GM18505 (cell line): Measurements from ENCODE around the gene FBXW10B.
A peak's percentile ranks its signal among the peaks of the same experiment; 100 is the strongest.
"Not testable (repeated sequence)": the region's sequence is repeated elsewhere in the genome, so short reads cannot be mapped to it uniquely, and the experiment has no call there.

Experiments used
- ATAC-seq: cut with Tn5 transposase; IDR thresholded peaks from one replicate; pipeline ENCODE4 v1.9.1; 2021; ENCODE audit not compliant: unreplicated experiment
- POLR2A ChIP-seq: IDR thresholded peaks from 4 replicates; pipeline ENCODE4 v1.6.1; 2011; ENCODE audit warnings: borderline replicate concordance; ENCODE audit not compliant: insufficient read depth, insufficient read length; ENCODE audit errors: extremely low read depth

Gene FBXW10B

DNA sequence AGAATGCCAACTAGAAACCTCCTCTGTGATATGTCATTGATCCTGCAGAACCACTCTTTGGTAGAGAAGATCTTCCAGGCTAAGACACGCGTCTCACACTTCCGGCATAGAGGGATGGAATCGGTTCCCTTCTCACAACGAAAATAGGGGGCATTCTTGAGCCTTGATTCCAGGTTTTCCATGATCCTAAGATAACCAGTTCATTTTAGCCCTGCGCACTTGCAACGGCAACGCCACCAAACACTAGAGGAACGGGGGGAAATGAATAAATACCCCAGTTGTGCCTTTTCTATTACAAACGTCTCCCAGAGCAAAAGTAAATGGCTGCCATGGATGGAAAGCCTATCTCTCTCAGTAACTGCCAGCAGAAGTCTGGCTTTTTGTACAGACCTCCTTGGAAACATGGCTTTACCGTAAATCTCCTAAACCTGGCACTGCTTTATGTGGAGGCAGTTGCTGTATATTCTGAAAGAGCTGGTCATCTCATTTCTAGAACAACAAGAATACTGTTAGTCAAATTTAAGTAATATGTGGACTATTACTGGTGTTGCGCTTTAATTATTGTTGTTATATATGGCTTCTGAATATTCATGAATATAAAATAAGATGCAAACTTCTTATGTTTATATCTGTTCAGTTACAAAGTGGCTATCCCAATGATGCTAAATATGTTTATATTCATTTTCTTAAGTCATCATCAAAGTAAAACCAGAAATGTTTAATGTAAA lies at the start of gene FBXW10B:
Gene FBXW10B (minus strand): TSS at position 374 of the 728 bp plus-strand sequence. CDS start 192 bp downstream, at position 182.
- not testable (repeated sequence) for ATAC-seq

GRCh38 chr17:15663691-15664090 lies 44.2 kb upstream of the FBXW10B start:
- no peak for TF ChIP-seq POLR2A
- no peak for ATAC-seq

DNA sequence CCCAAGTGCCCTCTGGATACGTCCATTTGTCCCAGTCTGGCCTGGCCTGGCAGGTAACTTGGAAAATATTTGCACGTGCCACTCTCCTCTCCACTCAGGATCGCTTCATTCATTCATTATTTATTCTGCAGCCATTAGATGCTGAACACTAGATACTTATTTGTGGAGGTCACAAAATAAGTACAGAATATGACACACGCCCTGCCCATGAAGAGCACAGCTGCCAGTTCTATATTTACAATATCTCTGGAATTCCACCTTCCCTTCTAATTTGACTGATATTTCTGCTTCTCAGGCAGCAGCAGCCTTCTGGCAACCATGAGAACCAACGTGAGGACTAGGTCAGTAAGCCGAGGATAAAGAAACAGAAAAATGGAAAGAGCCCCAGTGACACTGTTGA lies 43.7 kb upstream of the FBXW10B start:
- TF ChIP-seq POLR2A, result no peak
- ATAC-seq, result no peak

- no peak for ATAC-seq
- TF ChIP-seq POLR2A, result no peak
Observed at GRCh38 chr17:15662681-15663080, 43.2 kb upstream of the FBXW10B start.

- TF ChIP-seq POLR2A, result no peak
- ATAC-seq, result no peak
Observed at GRCh38 chr17:15660077-15660476, 40.6 kb upstream of the FBXW10B start.

DNA sequence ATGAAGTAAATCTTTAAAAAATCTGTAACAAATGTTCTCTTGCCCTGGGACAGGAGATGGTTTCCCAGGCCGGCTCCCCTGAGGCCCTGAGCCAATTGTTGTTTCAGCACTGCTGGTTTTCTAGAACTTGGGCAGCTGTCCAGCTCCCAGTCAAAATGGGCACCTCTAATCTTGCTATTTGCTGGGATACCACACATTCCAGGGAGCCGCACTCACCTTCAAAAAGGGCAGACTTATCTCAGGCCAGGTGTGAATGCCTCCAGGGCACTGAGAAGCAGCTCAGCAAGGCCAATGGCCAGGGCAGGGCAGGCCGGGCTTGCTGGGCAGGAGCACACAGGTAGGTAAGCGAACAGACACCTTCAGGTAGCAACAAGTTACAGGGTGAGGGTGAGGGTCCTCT lies 40.2 kb upstream of the FBXW10B start:
- TF ChIP-seq POLR2A, result no peak
- no peak for ATAC-seq

DNA sequence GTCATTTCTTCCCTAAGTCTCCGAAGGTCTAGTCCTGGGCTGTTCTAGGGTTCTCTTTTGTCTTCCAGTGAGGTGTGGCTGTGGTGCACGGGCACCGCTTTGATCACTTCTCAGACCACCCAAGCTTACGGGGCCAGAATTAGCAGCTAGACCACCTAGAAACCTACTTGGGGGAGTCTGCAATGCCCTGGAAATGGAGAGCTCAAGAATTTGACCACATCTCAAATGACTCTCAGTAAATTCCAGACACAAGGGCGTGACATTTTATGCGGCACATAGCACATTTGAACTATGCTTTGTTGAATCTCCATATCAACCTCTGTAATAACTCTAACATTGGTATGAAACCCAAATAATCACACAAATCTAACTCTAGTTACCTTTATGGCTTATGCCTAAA lies 39.7 kb upstream of the FBXW10B start:
- no peak for ATAC-seq
- TF ChIP-seq POLR2A, result no peak

DNA sequence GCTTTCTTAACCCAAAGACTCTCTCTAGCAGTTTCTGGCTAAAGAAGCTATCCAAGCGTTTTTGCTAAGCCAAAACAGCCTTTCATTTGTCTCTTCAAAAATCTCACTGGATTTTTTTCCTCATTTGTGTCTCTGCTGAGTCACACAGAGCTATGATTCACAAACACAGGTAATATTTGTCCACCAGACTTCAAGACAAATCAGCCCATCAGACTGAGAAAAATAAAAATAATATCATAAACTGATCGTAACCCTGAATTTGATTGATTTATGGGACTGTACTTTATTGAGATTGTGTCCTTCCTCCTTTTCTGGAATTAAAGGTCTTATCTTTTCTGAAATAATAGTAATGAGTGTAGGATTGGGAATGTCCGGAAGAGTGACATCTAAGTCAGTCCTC lies 38.8 kb upstream of the FBXW10B start:
- TF ChIP-seq POLR2A, result no peak
- no peak for ATAC-seq

GRCh38 chr17:15657868-15658267 lies 38.4 kb upstream of the FBXW10B start:
- no peak for TF ChIP-seq POLR2A
- no peak for ATAC-seq

- ATAC-seq, result no peak
- no peak for TF ChIP-seq POLR2A
Observed at GRCh38 chr17:15654886-15655561, 35.5 kb upstream of the FBXW10B start.

GRCh38 chr17:15654401-15654800 lies 34.9 kb upstream of the FBXW10B start:
- ATAC-seq, result not testable (repeated sequence)

- ATAC-seq, result no peak
- TF ChIP-seq POLR2A, result no peak
Observed at GRCh38 chr17:15652960-15653359, 33.5 kb upstream of the FBXW10B start.

- no peak for TF ChIP-seq POLR2A
- ATAC-seq, result peak; percentile 92
Observed at GRCh38 chr17:15651583-15652110, 32.1 kb upstream of the FBXW10B start.
